Measurements from ENCODE around the gene ATRX. TPM values are rescaled to one million over a fixed set of nuclear protein-coding genes. Genes with fewer than 3 reads are reported as not detected.

Gene ATRX
- polyA plus RNA-seq, 1 donor, result 44.7 TPM

Other genes with a start within 250 kb of the ATRX start
- gene MAGT1, start 109.2 kb upstream of the ATRX start, polyA plus RNA-seq (ENCODE audit: insufficient read length), result 34.8 TPM
- 201 TPM for gene COX7B, start 113.3 kb upstream of the ATRX start, polyA plus RNA-seq (ENCODE audit: insufficient read length)
- gene ATP7A, start 124.5 kb upstream of the ATRX start, polyA plus RNA-seq (ENCODE audit: insufficient read length), result 7.3 TPM
- not detected for gene PGAM4, start 183.4 kb upstream of the ATRX start, polyA plus RNA-seq (ENCODE audit: insufficient read length)